HG03103 (cell line): Measurements from ENCODE around the gene PTPN11.
"Not testable (repeated sequence)": the region's sequence is repeated elsewhere in the genome, so short reads cannot be mapped to it uniquely, and the experiment has no call there.

Source experiments
- ATAC-seq: cut with Tn5 transposase; IDR thresholded peaks from one replicate; pipeline ENCODE4 v1.9.1; 2021; ENCODE audit warnings: low read depth; ENCODE audit not compliant: unreplicated experiment

Gene PTPN11

GRCh38 chr12:112409064-112409905 is 9.5 kb upstream of the PTPN11 start, which contains the start of gene RPL6:
RPL6 (minus strand) TSS chr12:112409605; CDS start chr12:112408656, 949 bp downstream.
- ATAC-seq: no peak

- ATAC-seq: no peak
Observed at GRCh38 chr12:112409906-112410244, 8.9 kb upstream of the PTPN11 start.

- ATAC-seq: no peak
Observed at GRCh38 chr12:112413855-112414625, 4.7 kb upstream of the PTPN11 start.

GRCh38 chr12:112415457-112415856 is 3.3 kb upstream of the PTPN11 start:
- not testable (repeated sequence) for ATAC-seq

- no peak for ATAC-seq
Observed at GRCh38 chr12:112418273-112418607, 507 bp upstream of the PTPN11 start.

GRCh38 chr12:112419297-112420133 is 768 bp downstream of the PTPN11 start:
- no peak for ATAC-seq

GRCh38 chr12:112420740-112421139 is 2.0 kb downstream of the PTPN11 start:
- no peak for ATAC-seq

- no peak for ATAC-seq
Observed at GRCh38 chr12:112421363-112421762, 2.6 kb downstream of the PTPN11 start.

GRCh38 chr12:112422531-112422930 is 3.8 kb downstream of the PTPN11 start:
- no peak for ATAC-seq

GRCh38 chr12:112424126-112424525 is 5.4 kb downstream of the PTPN11 start:
- no peak for ATAC-seq

- ATAC-seq: no peak
Observed at GRCh38 chr12:112425582-112426382, 7.0 kb downstream of the PTPN11 start.

GRCh38 chr12:112427760-112428159 is 9.0 kb downstream of the PTPN11 start:
- no peak for ATAC-seq

GRCh38 chr12:112430929-112431328 is 12.2 kb downstream of the PTPN11 start:
- no peak for ATAC-seq

- no peak for ATAC-seq
Observed at GRCh38 chr12:112431965-112432364, 13.2 kb downstream of the PTPN11 start.

GRCh38 chr12:112433551-112433950 is 14.8 kb downstream of the PTPN11 start:
- ATAC-seq: no peak

GRCh38 chr12:112438645-112439044 is 19.9 kb downstream of the PTPN11 start:
- not testable (repeated sequence) for ATAC-seq

- no peak for ATAC-seq
Observed at GRCh38 chr12:112439769-112440168, 21.0 kb downstream of the PTPN11 start.

GRCh38 chr12:112440653-112441052 is 21.9 kb downstream of the PTPN11 start:
- ATAC-seq: not testable (repeated sequence)

GRCh38 chr12:112443916-112444315 is 25.2 kb downstream of the PTPN11 start:
- ATAC-seq: no peak
